Stimulated activated CD4-positive, alpha-beta T cell treated with anti-CD3 and anti-CD28 coated beads, TNF-alpha, amount 100 ng/mL, for 4 hours (primary cell): ENCODE results near the gene CD37.
"Not testable (repeated sequence)": the region's sequence is repeated elsewhere in the genome, so short reads cannot be mapped to it uniquely, and the experiment has no call there.

Experiments used
- DNase-seq, 3 experiments: peaks; one replicate each; pipeline ENCODE4 v3.0.0-alpha.2; 2020; ENCODE audit warnings: low read depth in 3 of 3

The CD37 gene

GRCh38 chr19:49347191-49347590 lies 12.0 kb downstream of the CD37 start:
- no peak for DNase-seq

- no peak for DNase-seq
Measured at GRCh38 chr19:49347835-49348234, 12.6 kb downstream of the CD37 start.

GRCh38 chr19:49348305-49349189 lies 13.3 kb downstream of the CD37 start:
- no peak for DNase-seq

GRCh38 chr19:49349567-49349966 lies 14.4 kb downstream of the CD37 start:
- DNase-seq = no peak

- no peak for DNase-seq
Measured at GRCh38 chr19:49355909-49356353, 20.7 kb downstream of the CD37 start.

- no peak for DNase-seq
Measured at GRCh38 chr19:49356382-49356781, 21.2 kb downstream of the CD37 start.

GRCh38 chr19:49357186-49357585 lies 22.0 kb downstream of the CD37 start:
- DNase-seq = no peak

GRCh38 chr19:49359851-49360820 lies 24.9 kb downstream of the CD37 start:
- no peak for DNase-seq

- DNase-seq = no peak
Measured at GRCh38 chr19:49361438-49362047, 26.3 kb downstream of the CD37 start.

GRCh38 chr19:49362048-49362928 lies 27.1 kb downstream of the CD37 start, which contains the start of gene TEAD2:
Gene TEAD2, minus strand, starts transcription at chr19:49362416. Its CDS starts 2,341 bp downstream, at chr19:49360075.
- no peak for DNase-seq

GRCh38 chr19:49362929-49363267 lies 27.7 kb downstream of the CD37 start:
- no peak for DNase-seq

GRCh38 chr19:49363268-49364082 lies 28.3 kb downstream of the CD37 start, which contains the start of gene DKKL1:
Gene DKKL1, plus strand, starts transcription at chr19:49363877. Its CDS starts 122 bp downstream, at chr19:49363999.
- peak in 2 of 3 experiments; percentile 23 to 36 for DNase-seq

- DNase-seq = no peak
Measured at GRCh38 chr19:49364083-49364737, 29.0 kb downstream of the CD37 start.

- DNase-seq = no peak
Measured at GRCh38 chr19:49366110-49366509, 30.9 kb downstream of the CD37 start.

- DNase-seq = no peak
Measured at GRCh38 chr19:49368711-49369358, 33.6 kb downstream of the CD37 start.

- DNase-seq = no peak
Measured at GRCh38 chr19:49371184-49371583, 36.0 kb downstream of the CD37 start.

- DNase-seq = not testable (repeated sequence)
Measured at GRCh38 chr19:49373174-49373573, 38.0 kb downstream of the CD37 start.

GRCh38 chr19:49374665-49375434 lies 39.6 kb downstream of the CD37 start:
- no peak for DNase-seq
